Naive B cell (primary cell): Measurements from ENCODE around the gene PRSS56. TPM values are rescaled to one million over a fixed set of nuclear protein-coding genes. Genes with fewer than 3 reads are reported as not detected.

Experiments used
- ATAC-seq, 2 donors: fragments of 150-1000 bp; cut with Tn5 transposase; 2 replicates each; pipeline ENCODE4 v1.10.0; 2021; ENCODE audit warnings: low read depth in 2 of 2, mild to moderate bottlenecking in 2 of 2, moderate library complexity in 2 of 2
- DNase-seq: peaks from one replicate; pipeline ENCODE4 v3.0.0; 2022
- H3K27ac Mint-ChIP-seq, 6 donors: one replicate each; pipeline ENCODE4 v1.8.0; 2020 to 2022; ENCODE audit warnings: mild to moderate bottlenecking in 6 of 6, mixed read lengths in 6 of 6, moderate library complexity in 5 of 6, inconsistent platforms in 2 of 6
- H3K27me3 Mint-ChIP-seq, 3 donors: one replicate each; pipeline ENCODE4 v1.8.0; 2021 to 2022; ENCODE audit warnings: mixed read lengths in 3 of 3, mild to moderate bottlenecking in 1 of 3
- H3K36me3 Mint-ChIP-seq, 2 donors: one replicate each; pipeline ENCODE4 v1.8.0; 2020 to 2022; ENCODE audit warnings: mixed read lengths in 2 of 2, inconsistent platforms in 1 of 2, mild to moderate bottlenecking in 1 of 2
- H3K4me1 Mint-ChIP-seq, 3 donors: one replicate each; pipeline ENCODE4 v1.8.0; 2020 to 2022; ENCODE audit warnings: mixed read lengths in 3 of 3, inconsistent platforms in 1 of 3, mild to moderate bottlenecking in 1 of 3, moderate library complexity in 1 of 3
- H3K4me3 Mint-ChIP-seq, 8 donors: one replicate each; pipeline ENCODE4 v1.8.0; 2020 to 2022; ENCODE audit warnings: mild to moderate bottlenecking in 8 of 8, mixed read lengths in 8 of 8, moderate library complexity in 8 of 8, inconsistent platforms in 2 of 8
- H3K9me3 Mint-ChIP-seq, 7 donors: one replicate each; pipeline ENCODE4 v1.8.0; 2020 to 2022; ENCODE audit warnings: mixed read lengths in 7 of 7, mild to moderate bottlenecking in 5 of 7, inconsistent platforms in 2 of 7, moderate library complexity in 1 of 7
- polyA plus RNA-seq, 6 donors: library from polyadenylated mRNA; unstranded; fragments of 300-500 nt; fragmentation: Illumina TruSeq; gene quantifications; one replicate each; pipeline ENCODE4 v1.2.3, GENCODE V29; 2021; ENCODE audit warnings: low read depth in 6 of 6

Gene PRSS56
- polyA plus RNA-seq, 6 donors from 2014 or later = not detected

DNA sequence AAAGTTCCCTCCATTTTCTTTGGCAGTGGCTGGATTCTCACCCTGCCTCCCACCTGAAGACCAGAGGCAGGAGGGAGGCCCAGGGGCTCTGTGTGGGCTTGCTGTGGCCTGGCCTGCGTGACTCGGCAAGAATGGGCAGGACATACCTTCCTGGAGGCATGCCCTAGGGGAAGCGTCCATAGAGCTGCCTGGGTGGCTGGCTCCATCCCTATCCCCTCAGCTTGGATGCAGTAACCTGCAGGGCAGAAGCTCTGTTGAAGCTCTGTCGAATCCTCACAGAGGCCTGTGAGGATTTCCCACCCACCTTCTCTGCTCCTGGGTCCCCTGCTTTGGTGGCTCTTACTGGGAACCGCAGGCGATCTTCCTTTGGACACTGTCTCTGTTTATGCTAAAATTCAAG lies 1.3 kb upstream of the PRSS56 start:
- H3K4me1 Mint-ChIP-seq = peaks cover 7 to 16% (median 16%) of the 10 kb centered on the region in 3 donors
- H3K27me3 Mint-ChIP-seq = peaks cover 27 to 70% (median 61%) of the 10 kb centered on the region in 3 donors
- H3K36me3 Mint-ChIP-seq = no peaks in the 10 kb centered on the region
- no peak overlapping the region for H3K27ac Mint-ChIP-seq
- ATAC-seq = no peak
- H3K4me3 Mint-ChIP-seq = no peak overlapping the region
- no peak for DNase-seq
- no peaks in the 10 kb centered on the region for H3K9me3 Mint-ChIP-seq

DNA sequence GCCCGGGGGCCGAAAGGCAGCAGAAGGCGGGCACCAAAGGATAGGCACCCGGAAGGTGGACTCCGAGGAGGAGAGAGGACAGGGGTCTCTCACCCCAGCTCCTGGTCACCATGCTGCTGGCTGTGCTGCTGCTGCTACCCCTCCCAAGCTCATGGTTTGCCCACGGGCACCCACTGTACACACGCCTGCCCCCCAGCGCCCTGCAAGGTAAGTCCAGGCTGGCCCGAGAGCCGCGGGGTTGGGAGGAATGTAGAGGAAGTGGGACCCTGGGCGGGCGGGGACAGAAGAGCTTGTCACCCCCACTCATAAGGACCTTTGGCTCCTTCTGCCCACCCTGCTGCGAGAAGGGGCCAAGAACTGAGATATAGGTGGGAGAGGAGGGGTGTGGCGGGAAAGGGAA lies 301 bp downstream of the PRSS56 start:
- H3K4me3 Mint-ChIP-seq = peak overlapping the region in 3 of 8 donors; percentile 41 to 81 (median 41)
- no peaks in the 10 kb centered on the region for H3K9me3 Mint-ChIP-seq
- DNase-seq (no peak), ATAC-seq (no peak)
- H3K27me3 Mint-ChIP-seq = peaks cover 26 to 65% (median 62%) of the 10 kb centered on the region in 3 donors
- H3K4me1 Mint-ChIP-seq = peaks cover 11 to 22% (median 21%) of the 10 kb centered on the region in 3 donors
- no peak overlapping the region for H3K27ac Mint-ChIP-seq
- H3K36me3 Mint-ChIP-seq = no peaks in the 10 kb centered on the region

DNA sequence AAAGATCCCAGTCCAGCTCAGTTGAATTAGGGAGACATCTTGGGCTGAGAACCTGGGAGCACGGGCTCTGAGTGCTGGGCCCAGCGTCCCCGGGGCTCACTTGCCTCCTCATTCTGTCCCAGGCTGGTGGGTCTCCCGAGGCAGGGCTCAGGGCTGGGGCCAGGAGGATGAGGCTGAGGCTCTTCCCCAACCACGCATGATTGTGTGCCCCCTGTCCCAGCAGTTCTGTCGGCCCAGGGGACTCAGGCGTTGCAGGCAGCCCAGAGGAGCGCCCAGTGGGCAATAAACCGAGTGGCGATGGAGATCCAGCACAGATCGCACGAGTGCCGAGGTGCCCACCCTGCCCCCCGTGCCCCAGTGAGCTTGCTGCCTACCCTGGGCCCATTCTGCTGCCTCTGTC lies 910 bp downstream of the PRSS56 start:
- ATAC-seq = no peak
- Mint-ChIP-seq H3K27me3 (peaks cover 22 to 67% (median 62%) of the 10 kb centered on the region in 3 donors), H3K36me3 (no peaks in the 10 kb centered on the region), H3K9me3 (no peaks in the 10 kb centered on the region), H3K4me1 (peaks cover 11 to 22% (median 21%) of the 10 kb centered on the region in 3 donors), H3K4me3 (peak overlapping the region in 5 of 8 donors; percentile 43 to 89 (median 79)), H3K27ac (no peak overlapping the region)
- no peak for DNase-seq

DNA sequence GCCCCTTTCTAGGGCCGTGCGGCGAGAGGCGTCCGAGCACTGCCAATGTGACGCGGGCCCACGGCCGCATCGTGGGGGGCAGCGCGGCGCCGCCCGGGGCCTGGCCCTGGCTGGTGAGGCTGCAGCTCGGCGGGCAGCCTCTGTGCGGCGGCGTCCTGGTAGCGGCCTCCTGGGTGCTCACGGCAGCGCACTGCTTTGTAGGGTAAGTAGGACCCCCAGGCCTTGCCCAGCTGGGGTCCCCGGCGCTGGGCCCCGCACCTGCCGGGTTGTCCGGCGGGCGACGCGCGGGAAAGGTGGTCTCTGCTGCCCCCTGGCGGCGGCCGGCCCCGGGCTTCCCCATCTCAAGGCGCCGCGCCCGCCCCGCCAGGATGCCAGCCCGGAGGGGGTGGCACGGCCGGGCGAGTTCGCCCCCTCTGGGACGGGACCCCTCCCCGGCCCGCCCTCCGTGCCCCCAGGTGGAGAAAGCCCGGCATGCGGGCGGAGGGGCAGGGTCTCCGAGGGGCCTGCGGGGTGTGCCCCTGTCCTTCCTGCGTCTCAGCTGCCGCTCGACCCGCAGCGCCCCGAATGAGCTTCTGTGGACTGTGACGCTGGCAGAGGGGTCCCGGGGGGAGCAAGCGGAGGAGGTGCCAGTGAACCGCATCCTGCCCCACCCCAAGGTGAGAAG lies 1.9 kb downstream of the PRSS56 start:
- Mint-ChIP-seq H3K4me1 (peaks cover 11 to 22% (median 20%) of the 10 kb centered on the region in 3 donors), H3K27me3 (peaks cover 26 to 71% (median 64%) of the 10 kb centered on the region in 3 donors), H3K9me3 (no peaks in the 10 kb centered on the region), H3K36me3 (no peaks in the 10 kb centered on the region), H3K4me3 (peak overlapping the region in 4 of 8 donors; percentile 57 to 83 (median 69)), H3K27ac (no peak overlapping the region)
- ATAC-seq = peak; percentile 73 to 75
- DNase-seq = peak; percentile 66

DNA sequence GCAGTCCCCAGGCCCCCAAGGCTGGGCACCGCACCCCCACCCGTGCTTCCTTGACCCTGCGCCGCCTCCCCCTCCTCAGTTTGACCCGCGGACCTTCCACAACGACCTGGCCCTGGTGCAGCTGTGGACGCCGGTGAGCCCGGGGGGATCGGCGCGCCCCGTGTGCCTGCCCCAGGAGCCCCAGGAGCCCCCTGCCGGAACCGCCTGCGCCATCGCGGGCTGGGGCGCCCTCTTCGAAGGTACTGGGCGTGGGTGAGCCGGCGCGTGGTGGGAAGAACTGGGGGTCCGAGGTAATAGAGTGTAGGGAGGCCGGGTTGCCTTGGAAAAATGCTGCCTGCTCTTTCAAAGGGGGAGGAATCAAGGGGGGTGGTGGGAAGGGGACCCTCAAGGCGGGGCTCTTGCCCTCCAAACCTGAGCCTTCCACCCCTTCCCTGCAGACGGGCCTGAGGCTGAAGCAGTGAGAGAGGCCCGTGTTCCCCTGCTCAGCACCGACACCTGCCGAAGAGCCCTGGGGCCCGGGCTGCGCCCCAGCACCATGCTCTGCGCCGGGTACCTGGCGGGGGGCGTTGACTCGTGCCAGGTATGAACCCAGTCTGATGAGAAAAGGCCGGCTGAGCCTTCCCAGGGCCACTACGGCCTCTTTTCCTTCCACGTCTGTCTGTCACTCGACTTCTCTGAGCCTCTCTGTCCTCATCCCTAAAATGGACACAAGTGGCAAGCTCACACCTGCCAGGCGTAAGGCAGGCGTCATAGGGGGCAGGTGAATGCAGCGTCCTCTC lies 2.6 kb downstream of the PRSS56 start:
- Mint-ChIP-seq H3K27ac (peak overlapping the region in 1 of 6 donors; percentile 56), H3K9me3 (no peaks in the 10 kb centered on the region), H3K27me3 (peaks cover 28 to 73% (median 67%) of the 10 kb centered on the region in 3 donors), H3K4me3 (peak overlapping the region in 7 of 8 donors; percentile 36 to 84 (median 68)), H3K36me3 (no peaks in the 10 kb centered on the region), H3K4me1 (peaks cover 11 to 22% (median 18%) of the 10 kb centered on the region in 3 donors)
- peak; percentile 19 to 20 for ATAC-seq
- no peak for DNase-seq

DNA sequence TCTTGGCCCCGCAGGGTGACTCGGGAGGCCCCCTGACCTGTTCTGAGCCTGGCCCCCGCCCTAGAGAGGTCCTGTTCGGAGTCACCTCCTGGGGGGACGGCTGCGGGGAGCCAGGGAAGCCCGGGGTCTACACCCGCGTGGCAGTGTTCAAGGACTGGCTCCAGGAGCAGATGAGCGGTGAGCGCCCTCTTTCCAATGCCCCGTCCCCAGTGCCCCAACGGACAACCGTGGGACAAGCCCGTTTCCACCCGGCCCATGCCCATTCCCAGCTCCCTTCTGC lies 3.2 kb downstream of the PRSS56 start:
- DNase-seq (no peak), ATAC-seq (no peak)
- no peak overlapping the region for H3K27ac Mint-ChIP-seq
- H3K36me3 Mint-ChIP-seq = no peaks in the 10 kb centered on the region
- peak overlapping the region in 7 of 8 donors; percentile 36 to 83 (median 54) for H3K4me3 Mint-ChIP-seq
- peaks cover 29 to 74% (median 68%) of the 10 kb centered on the region in 3 donors for H3K27me3 Mint-ChIP-seq
- no peaks in the 10 kb centered on the region for H3K9me3 Mint-ChIP-seq
- H3K4me1 Mint-ChIP-seq = peaks cover 13 to 22% (median 18%) of the 10 kb centered on the region in 3 donors

DNA sequence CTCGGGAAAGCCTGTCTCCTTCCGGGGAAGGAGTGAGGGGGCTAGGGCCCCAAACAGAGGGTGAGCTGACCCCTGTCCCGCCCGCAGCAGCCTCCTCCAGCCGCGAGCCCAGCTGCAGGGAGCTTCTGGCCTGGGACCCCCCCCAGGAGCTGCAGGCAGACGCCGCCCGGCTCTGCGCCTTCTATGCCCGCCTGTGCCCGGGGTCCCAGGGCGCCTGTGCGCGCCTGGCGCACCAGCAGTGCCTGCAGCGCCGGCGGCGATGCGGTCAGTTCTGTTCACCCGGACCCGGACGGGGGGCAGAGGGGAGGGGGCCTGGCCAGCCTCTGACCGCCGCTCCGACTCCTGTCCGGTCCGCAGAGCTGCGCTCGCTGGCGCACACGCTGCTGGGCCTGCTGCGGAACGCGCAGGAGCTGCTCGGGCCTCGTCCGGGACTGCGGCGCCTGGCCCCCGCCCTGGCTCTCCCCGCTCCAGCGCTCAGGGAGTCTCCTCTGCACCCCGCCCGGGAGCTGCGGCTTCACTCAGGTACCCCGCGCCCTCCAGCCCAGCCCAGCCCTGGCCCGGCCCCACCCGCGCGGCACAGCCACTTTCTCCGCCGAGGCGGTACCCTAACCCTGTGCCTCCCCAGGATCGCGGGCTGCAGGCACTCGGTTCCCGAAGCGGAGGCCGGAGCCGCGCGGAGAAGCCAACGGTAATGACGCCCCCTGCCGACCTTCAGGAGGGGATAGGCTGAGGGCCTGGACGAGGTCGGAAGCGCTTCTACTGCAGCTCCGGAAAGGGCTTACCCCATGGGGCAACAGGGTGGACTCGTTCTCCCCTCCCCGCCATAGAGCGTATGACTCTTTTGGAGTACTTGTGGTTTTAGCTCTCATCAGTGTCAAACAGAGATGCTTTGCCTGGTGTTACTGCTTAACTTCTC lies 3.8 kb downstream of the PRSS56 start:
- Mint-ChIP-seq H3K4me3 (peak overlapping the region in 7 of 8 donors; percentile 22 to 83 (median 65)), H3K27ac (no peak overlapping the region), H3K27me3 (peaks cover 28 to 74% (median 68%) of the 10 kb centered on the region in 3 donors), H3K4me1 (peaks cover 17 to 22% (median 21%) of the 10 kb centered on the region in 3 donors), H3K36me3 (no peaks in the 10 kb centered on the region), H3K9me3 (no peaks in the 10 kb centered on the region)
- ATAC-seq = peak; percentile 30 to 34
- no peak for DNase-seq

DNA sequence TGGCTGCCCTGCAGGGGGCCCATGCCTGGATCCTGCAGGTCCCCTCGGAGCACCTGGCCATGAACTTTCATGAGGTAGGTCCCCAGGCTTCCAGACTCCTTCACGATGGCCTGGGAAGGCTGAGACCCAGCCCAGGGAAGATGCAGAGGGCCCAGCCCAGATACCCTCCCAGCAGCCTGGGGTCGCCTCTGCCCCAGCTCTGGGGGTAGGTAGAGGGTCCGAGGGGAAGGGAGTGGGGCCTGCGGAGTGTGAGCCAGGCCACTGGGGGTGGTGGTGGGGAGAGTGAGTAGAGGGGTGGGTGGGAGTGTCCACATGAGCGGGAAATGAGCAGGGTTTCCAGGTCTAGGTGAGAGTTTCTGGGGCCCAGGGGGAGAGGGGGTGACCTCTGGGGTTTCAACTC lies 4.6 kb downstream of the PRSS56 start:
- DNase-seq = no peak
- Mint-ChIP-seq H3K4me1 (peaks cover 17 to 23% (median 22%) of the 10 kb centered on the region in 3 donors), H3K4me3 (peak overlapping the region in 2 of 8 donors; percentile 52 to 65), H3K36me3 (no peaks in the 10 kb centered on the region), H3K27ac (no peak overlapping the region), H3K27me3 (peaks cover 26 to 75% (median 66%) of the 10 kb centered on the region in 3 donors), H3K9me3 (no peaks in the 10 kb centered on the region)
- no peak for ATAC-seq

DNA sequence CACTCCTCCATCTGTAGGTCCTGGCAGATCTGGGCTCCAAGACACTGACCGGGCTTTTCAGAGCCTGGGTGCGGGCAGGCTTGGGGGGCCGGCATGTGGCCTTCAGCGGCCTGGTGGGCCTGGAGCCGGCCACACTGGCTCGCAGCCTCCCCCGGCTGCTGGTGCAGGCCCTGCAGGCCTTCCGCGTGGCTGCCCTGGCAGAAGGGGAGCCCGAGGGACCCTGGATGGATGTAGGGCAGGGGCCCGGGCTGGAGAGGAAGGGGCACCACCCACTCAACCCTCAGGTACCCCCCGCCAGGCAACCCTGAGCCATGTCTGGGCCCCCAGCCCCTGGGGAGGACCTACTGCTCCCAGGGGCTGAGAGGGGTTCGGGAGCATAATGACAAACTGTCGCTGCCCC lies 5.0 kb downstream of the PRSS56 start:
- DNase-seq = no peak
- no peak for ATAC-seq
- peak overlapping the region in 1 of 8 donors; percentile 33 for H3K4me3 Mint-ChIP-seq
- H3K27ac Mint-ChIP-seq = no peak overlapping the region
- H3K9me3 Mint-ChIP-seq = no peaks in the 10 kb centered on the region
- peaks cover 17 to 23% (median 22%) of the 10 kb centered on the region in 3 donors for H3K4me1 Mint-ChIP-seq
- peaks cover 26 to 76% (median 65%) of the 10 kb centered on the region in 3 donors for H3K27me3 Mint-ChIP-seq
- no peaks in the 10 kb centered on the region for H3K36me3 Mint-ChIP-seq

DNA sequence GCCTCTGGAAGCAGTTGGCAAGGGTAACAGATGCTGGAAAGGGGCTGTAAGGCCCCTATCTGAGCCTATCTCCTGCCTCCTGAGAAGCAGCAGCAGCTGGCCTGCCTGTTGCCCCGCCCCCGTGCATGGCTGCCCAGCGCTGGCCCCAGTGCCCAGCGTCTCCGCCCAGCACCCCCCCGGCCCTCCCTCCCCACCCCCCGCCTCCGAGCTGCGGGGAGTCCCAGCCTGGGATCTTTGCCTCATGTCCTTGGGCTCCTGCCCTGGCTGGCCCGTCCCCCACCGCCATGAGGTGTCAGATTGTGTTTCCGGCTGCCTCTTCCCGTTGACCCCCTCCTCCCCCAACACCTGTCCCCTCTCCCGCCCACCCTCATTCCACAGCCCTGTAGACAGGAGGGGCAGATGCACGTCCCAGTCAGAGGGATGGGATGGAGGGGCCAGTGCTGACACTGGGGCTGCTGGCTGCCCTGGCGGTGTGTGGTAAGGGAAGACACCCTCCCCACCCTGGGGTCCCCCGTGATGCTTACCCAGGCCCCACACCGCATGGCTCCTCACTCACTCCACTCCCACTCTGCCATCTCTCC lies 5.7 kb downstream of the PRSS56 start, which contains the start of gene CHRND:
Gene CHRND, plus strand, starts transcription at position 370 of the 581 bp plus-strand sequence. Its CDS starts 56 bp downstream, at position 426.
- no peak within 1 kb of the TSS for H3K27ac Mint-ChIP-seq
- H3K4me3 Mint-ChIP-seq = peak within 1 kb of the TSS in 1 of 8 donors; percentile 33
- no peaks in the 10 kb centered on the region for H3K36me3 Mint-ChIP-seq
- DNase-seq = no peak
- peaks cover 17 to 23% (median 22%) of the 10 kb centered on the region in 3 donors for H3K4me1 Mint-ChIP-seq
- peaks cover 26 to 76% (median 59%) of the 10 kb centered on the region in 3 donors for H3K27me3 Mint-ChIP-seq
- no peak for ATAC-seq
- H3K9me3 Mint-ChIP-seq = no peaks in the 10 kb centered on the region

DNA sequence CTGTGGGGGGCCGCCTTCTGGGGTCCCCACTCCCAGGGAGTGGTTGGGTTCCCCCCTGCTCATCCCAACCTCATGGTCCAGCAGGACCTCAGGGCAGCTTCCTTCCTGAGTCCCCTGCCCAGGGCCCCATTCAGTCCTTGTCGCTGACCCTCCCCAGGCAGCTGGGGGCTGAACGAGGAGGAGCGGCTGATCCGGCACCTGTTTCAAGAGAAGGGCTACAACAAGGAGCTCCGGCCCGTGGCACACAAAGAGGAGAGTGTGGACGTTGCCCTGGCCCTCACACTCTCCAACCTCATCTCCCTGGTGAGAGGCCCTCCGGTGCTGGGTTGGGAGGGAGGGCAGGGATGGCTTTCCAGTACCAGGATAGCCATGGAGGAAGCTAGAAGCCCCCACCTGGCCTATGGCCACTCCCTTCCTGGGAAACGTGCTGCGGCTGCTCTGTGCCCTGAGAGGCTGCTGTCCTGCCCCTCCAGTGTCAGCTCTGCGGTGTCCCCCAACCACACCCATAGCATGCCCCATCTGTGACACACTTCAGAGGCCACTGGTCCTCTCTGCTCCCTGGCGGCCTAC lies 6.3 kb downstream of the PRSS56 start:
- peaks cover 26 to 70% (median 54%) of the 10 kb centered on the region in 3 donors for H3K27me3 Mint-ChIP-seq
- DNase-seq = no peak
- H3K36me3 Mint-ChIP-seq = no peaks in the 10 kb centered on the region
- H3K9me3 Mint-ChIP-seq = no peaks in the 10 kb centered on the region
- no peak overlapping the region for H3K4me3 Mint-ChIP-seq
- H3K4me1 Mint-ChIP-seq = peaks cover 16 to 22% (median 19%) of the 10 kb centered on the region in 3 donors
- no peak overlapping the region for H3K27ac Mint-ChIP-seq
- ATAC-seq = no peak

DNA sequence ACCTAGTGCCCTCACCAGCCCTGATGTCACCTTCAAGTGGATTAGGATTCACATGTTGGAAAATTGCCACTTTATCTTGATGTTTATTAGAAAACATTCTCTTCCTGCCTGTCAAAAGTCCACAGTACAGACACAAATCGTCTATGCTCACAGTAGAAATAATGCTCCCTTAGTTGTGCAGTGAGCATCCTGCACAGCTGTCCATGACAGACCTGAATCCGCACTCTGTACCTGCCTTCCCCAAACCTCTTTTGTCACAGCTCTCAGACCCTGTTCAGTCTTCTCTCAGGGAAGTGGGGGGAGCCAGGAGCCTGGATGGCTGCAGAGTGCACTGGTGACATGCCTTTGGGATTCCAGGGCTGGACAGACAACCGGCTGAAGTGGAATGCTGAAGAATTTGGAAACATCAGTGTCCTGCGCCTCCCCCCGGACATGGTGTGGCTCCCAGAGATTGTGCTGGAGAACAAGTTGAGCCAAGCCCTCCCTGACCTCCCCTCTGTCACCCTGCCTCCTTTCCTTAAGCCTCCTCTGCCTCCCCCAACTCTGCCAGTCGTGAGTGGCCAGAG lies 7.8 kb downstream of the PRSS56 start:
- no peak overlapping the region for H3K4me3 Mint-ChIP-seq
- peaks cover 25 to 63% (median 48%) of the 10 kb centered on the region in 3 donors for H3K27me3 Mint-ChIP-seq
- no peaks in the 10 kb centered on the region for H3K36me3 Mint-ChIP-seq

More for the DNA sequence above, 7.8 kb downstream of the PRSS56 start:
- Mint-ChIP-seq H3K4me1 (peaks cover 11 to 15% (median 14%) of the 10 kb centered on the region in 3 donors), H3K27ac (no peak overlapping the region), H3K9me3 (no peaks in the 10 kb centered on the region)
- DNase-seq (no peak), ATAC-seq (no peak)
